GM12878 (cell line): ENCODE measurements around the gene ZFAND2A. TPM values are rescaled to one million over a fixed set of nuclear protein-coding genes. Genes with fewer than 3 reads are reported as not detected.

Experiments
- BHLHE40 ChIP-seq, 2 experiments: fragments of 450-650 bp in 1 of 2; IDR thresholded peaks; 2 replicates each; pipeline ENCODE4 v1.6.1; 2011 to 2017; ENCODE audit warnings: low read depth in 2 of 2, borderline replicate concordance in 1 of 2, improper control_type of control experiment in 1 of 2, low read length in 1 of 2, mild to moderate bottlenecking in 1 of 2
- BRCA1 ChIP-seq: IDR thresholded peaks from 2 replicates; pipeline ENCODE4 v1.6.1; 2011; ENCODE audit warnings: low read depth, low read length, improper control_type of control experiment
- CBX5 ChIP-seq: sonication (generic); IDR thresholded peaks from 2 replicates; pipeline ENCODE4 v1.6.1; 2016; ENCODE audit warnings: low read depth, moderate library complexity, mild to moderate bottlenecking, inconsistent platforms
- HCFC1 ChIP-seq: fragments of 150-350 bp; IDR thresholded peaks from 2 replicates; pipeline ENCODE4 v1.6.1; 2014; ENCODE audit warnings: low read length
- IKZF1 ChIP-seq: fragments of 450-650 bp; conservative IDR thresholded peaks from 2 replicates; pipeline ENCODE4 v1.6.1; 2017; ENCODE audit warnings: antibody characterized with exemption, mild to moderate bottlenecking
- MXI1 ChIP-seq: fragments of 150-350 bp; IDR thresholded peaks from 2 replicates; pipeline ENCODE4 v1.6.1; 2011; ENCODE audit warnings: low read depth, mild to moderate bottlenecking, inconsistent platforms, low read length, improper control_type of control experiment
- MYB ChIP-seq: fragments of 150-350 bp; IDR thresholded peaks from 2 replicates; pipeline ENCODE4 v1.6.1; 2014; ENCODE audit warnings: mild to moderate bottlenecking, low read depth, low read length, borderline replicate concordance
- NFYA ChIP-seq: IDR thresholded peaks from 2 replicates; pipeline ENCODE4 v1.6.1; 2011; ENCODE audit warnings: low read depth, mild to moderate bottlenecking, low read length, improper control_type of control experiment, borderline replicate concordance
- RAD21 ChIP-seq: IDR thresholded peaks from 2 replicates; pipeline ENCODE4 v1.6.1; 2011; ENCODE audit warnings: mild to moderate bottlenecking, low read depth, low read length, moderate library complexity; ENCODE audit not compliant: insufficient read depth
- SIN3A ChIP-seq: IDR thresholded peaks from 2 replicates; pipeline ENCODE4 v1.6.1; 2012; ENCODE audit warnings: low read depth, low read length, improper control_type of control experiment
- TCF3 ChIP-seq: IDR thresholded peaks from 2 replicates; pipeline ENCODE4 v1.6.1; 2012; ENCODE audit warnings: low read depth, mild to moderate bottlenecking, low read length, borderline replicate concordance; ENCODE audit not compliant: insufficient read depth
- ZBED1 ChIP-seq: IDR thresholded peaks from 2 replicates; pipeline ENCODE4 v1.6.1; 2016; ENCODE audit warnings: borderline replicate concordance
- ZNF274 ChIP-seq: IDR thresholded peaks from one replicate; pipeline ENCODE4 v1.8.0; 2011; ENCODE audit not compliant: insufficient read length, insufficient read depth
- ZNF384 ChIP-seq: IDR thresholded peaks from 2 replicates; pipeline ENCODE4 v1.6.1; 2012; ENCODE audit warnings: low read depth, mild to moderate bottlenecking, low read length, improper control_type of control experiment, borderline replicate concordance
- ZNF622 ChIP-seq: fragments of 450-650 bp; IDR thresholded peaks from 2 replicates; pipeline ENCODE4 v1.6.1; 2017; ENCODE audit warnings: mild to moderate bottlenecking, inconsistent platforms
- ZSCAN29 ChIP-seq: fragments of 450-650 bp; IDR thresholded peaks from 2 replicates; pipeline ENCODE4 v1.6.1; 2017; ENCODE audit warnings: mild to moderate bottlenecking, moderate library complexity
- polyA plus RNA-seq, 11 experiments: library from polyadenylated mRNA; depleted of rRNA in 4 of 11; unstranded in 6 of 11; stranded (reverse) in 5 of 11; fragments of >200 nt; fragmentation: Nextera tagmentation in 4 of 11; fragmentation: Illumina TruSeq in 1 of 11; extraction: Ambion mirVana in 4 of 11; extraction: Trizol in 1 of 11; gene quantifications; 1 replicate in 1 of 11; 2 replicates in 10 of 11; pipeline versions ENCODE4 v1.2.1 to v1.2.3, GENCODE V29; 2011 to 2016; ENCODE audit warnings: inconsistent platforms in 2 of 11, missing spikeins in 2 of 11, low read depth in 1 of 11
- total RNA-seq, 4 experiments: library from RNA; depleted of rRNA in 3 of 4; stranded (reverse); fragments of >200 nt in 3 of 4; fragmentation: Illumina TruSeq in 1 of 4; extraction: Trizol in 1 of 4; gene quantifications; 2 replicates each; pipeline versions ENCODE4 v1.2.1 to v1.2.3, GENCODE V29; 2013 to 2021
- TF ChIP-seq, protein P1 (sequence below): fragments of 450-650 bp; formaldehyde crosslinking; IDR thresholded peaks from 2 replicates; pipeline ENCODE4 v1.5.0; 2022; ENCODE audit warnings: mild to moderate bottlenecking, missing genetic modification characterization
- TF ChIP-seq, protein P2 (sequence below): fragments of 450-650 bp; IDR thresholded peaks from 2 replicates; pipeline ENCODE4 v1.6.1; 2016; ENCODE audit warnings: mild to moderate bottlenecking, moderate library complexity, borderline replicate concordance
- TF ChIP-seq, protein P3 (sequence below), 3 experiments: IDR thresholded peaks in 2 of 3; conservative IDR thresholded peaks in 1 of 3; 2 replicates each; pipeline ENCODE4 v1.5.1; 2011; ENCODE audit warnings: low read depth in 3 of 3, low read length in 3 of 3, mild to moderate bottlenecking in 3 of 3, control low read depth in 2 of 3, moderate library complexity in 2 of 3, inconsistent platforms in 1 of 3, mixed read lengths in 1 of 3; ENCODE audit not compliant: control insufficient read depth in 2 of 3, insufficient read depth in 1 of 3; ENCODE audit errors: extremely low read depth in 1 of 3
- TF ChIP-seq, protein P4 (sequence below): fragments of 450-650 bp; IDR thresholded peaks from 2 replicates; pipeline ENCODE4 v1.6.1; 2016; ENCODE audit warnings: mild to moderate bottlenecking

The ZFAND2A gene
- total and polyA plus RNA-seq, 10 of the 15 experiments (the other 5 are each of a cell fraction or from before 2014, with no cell fraction given) = 14.8 to 39.9 (median 20.8) TPM

DNA sequence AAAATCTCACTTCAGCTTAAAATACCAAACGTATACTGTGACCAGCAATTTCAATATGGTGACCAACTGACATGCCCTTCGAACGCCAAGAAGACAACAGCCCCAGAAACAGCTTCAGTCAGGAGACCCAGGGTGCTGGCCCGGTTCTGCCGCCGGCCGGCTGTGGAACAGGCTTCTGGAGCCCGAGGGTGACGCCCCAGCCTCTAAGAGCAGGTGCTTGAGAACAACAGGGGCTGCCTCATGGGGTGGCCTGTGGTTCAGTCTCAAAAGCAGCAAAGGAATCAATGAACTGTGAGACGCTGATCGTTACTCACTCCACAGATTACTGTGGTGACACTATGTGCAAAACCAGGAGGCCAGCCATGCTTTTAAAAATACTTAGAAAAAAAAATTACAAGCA is 54.8 kb downstream of the ZFAND2A start (continued):
- 0 out of 2 replicates have a peak, but pooled peaks have one; percentile 18 for TF ChIP-seq IKZF1
- no peak; the same call in 1 of the 2 replicates for TF ChIP-seq ZNF384
- TF ChIP-seq, protein P1, sequence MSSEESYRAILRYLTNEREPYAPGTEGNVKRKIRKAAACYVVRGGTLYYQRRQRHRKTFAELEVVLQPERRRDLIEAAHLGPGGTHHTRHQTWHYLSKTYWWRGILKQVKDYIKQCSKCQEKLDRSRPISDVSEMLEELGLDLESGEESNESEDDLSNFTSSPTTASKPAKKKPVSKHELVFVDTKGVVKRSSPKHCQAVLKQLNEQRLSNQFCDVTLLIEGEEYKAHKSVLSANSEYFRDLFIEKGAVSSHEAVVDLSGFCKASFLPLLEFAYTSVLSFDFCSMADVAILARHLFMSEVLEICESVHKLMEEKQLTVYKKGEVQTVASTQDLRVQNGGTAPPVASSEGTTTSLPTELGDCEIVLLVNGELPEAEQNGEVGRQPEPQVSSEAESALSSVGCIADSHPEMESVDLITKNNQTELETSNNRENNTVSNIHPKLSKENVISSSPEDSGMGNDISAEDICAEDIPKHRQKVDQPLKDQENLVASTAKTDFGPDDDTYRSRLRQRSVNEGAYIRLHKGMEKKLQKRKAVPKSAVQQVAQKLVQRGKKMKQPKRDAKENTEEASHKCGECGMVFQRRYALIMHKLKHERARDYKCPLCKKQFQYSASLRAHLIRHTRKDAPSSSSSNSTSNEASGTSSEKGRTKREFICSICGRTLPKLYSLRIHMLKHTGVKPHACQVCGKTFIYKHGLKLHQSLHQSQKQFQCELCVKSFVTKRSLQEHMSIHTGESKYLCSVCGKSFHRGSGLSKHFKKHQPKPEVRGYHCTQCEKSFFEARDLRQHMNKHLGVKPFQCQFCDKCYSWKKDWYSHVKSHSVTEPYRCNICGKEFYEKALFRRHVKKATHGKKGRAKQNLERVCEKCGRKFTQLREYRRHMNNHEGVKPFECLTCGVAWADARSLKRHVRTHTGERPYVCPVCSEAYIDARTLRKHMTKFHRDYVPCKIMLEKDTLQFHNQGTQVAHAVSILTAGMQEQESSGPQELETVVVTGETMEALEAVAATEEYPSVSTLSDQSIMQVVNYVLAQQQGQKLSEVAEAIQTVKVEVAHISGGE (CRISPR knock-in tag) = no peak
- peak in 1 of 2 experiments; percentile 50; a peak in 1 of 4 replicates for TF ChIP-seq BHLHE40 (IDR thresholded peaks at IDR 0.05; ENCODE audit: borderline replicate concordance in 1 of 2, low read depth in 2 of 2, low read length in 1 of 2)
- TF ChIP-seq, protein P2, sequence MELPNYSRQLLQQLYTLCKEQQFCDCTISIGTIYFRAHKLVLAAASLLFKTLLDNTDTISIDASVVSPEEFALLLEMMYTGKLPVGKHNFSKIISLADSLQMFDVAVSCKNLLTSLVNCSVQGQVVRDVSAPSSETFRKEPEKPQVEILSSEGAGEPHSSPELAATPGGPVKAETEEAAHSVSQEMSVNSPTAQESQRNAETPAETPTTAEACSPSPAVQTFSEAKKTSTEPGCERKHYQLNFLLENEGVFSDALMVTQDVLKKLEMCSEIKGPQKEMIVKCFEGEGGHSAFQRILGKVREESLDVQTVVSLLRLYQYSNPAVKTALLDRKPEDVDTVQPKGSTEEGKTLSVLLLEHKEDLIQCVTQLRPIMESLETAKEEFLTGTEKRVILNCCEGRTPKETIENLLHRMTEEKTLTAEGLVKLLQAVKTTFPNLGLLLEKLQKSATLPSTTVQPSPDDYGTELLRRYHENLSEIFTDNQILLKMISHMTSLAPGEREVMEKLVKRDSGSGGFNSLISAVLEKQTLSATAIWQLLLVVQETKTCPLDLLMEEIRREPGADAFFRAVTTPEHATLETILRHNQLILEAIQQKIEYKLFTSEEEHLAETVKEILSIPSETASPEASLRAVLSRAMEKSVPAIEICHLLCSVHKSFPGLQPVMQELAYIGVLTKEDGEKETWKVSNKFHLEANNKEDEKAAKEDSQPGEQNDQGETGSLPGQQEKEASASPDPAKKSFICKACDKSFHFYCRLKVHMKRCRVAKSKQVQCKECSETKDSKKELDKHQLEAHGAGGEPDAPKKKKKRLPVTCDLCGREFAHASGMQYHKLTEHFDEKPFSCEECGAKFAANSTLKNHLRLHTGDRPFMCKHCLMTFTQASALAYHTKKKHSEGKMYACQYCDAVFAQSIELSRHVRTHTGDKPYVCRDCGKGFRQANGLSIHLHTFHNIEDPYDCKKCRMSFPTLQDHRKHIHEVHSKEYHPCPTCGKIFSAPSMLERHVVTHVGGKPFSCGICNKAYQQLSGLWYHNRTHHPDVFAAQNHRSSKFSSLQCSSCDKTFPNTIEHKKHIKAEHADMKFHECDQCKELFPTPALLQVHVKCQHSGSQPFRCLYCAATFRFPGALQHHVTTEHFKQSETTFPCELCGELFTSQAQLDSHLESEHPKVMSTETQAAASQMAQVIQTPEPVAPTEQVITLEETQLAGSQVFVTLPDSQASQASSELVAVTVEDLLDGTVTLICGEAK = no peak
- no peak for TF ChIP-seq ZNF274
- TF ChIP-seq RAD21 = no peak
- no peak for TF ChIP-seq TCF3
- TF ChIP-seq HCFC1 = no peak
- TF ChIP-seq CBX5 = no peak
- no peak for TF ChIP-seq SIN3A
- TF ChIP-seq, protein P3, sequence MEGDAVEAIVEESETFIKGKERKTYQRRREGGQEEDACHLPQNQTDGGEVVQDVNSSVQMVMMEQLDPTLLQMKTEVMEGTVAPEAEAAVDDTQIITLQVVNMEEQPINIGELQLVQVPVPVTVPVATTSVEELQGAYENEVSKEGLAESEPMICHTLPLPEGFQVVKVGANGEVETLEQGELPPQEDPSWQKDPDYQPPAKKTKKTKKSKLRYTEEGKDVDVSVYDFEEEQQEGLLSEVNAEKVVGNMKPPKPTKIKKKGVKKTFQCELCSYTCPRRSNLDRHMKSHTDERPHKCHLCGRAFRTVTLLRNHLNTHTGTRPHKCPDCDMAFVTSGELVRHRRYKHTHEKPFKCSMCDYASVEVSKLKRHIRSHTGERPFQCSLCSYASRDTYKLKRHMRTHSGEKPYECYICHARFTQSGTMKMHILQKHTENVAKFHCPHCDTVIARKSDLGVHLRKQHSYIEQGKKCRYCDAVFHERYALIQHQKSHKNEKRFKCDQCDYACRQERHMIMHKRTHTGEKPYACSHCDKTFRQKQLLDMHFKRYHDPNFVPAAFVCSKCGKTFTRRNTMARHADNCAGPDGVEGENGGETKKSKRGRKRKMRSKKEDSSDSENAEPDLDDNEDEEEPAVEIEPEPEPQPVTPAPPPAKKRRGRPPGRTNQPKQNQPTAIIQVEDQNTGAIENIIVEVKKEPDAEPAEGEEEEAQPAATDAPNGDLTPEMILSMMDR (IDR thresholded peaks at IDR 0.05 in 2 of 3, conservative IDR thresholded peaks at IDR 0.05 in 1 of 3; ENCODE audit: control insufficient read depth in 2 of 3, extremely low read depth in 1 of 3, insufficient read depth in 1 of 3, low read depth in 3 of 3, low read length in 3 of 3) = no peak
- TF ChIP-seq ZBED1 = no peak
- TF ChIP-seq BRCA1 = no peak
- TF ChIP-seq ZSCAN29 = no peak
- no peak for TF ChIP-seq ZNF622
- TF ChIP-seq, protein P4, sequence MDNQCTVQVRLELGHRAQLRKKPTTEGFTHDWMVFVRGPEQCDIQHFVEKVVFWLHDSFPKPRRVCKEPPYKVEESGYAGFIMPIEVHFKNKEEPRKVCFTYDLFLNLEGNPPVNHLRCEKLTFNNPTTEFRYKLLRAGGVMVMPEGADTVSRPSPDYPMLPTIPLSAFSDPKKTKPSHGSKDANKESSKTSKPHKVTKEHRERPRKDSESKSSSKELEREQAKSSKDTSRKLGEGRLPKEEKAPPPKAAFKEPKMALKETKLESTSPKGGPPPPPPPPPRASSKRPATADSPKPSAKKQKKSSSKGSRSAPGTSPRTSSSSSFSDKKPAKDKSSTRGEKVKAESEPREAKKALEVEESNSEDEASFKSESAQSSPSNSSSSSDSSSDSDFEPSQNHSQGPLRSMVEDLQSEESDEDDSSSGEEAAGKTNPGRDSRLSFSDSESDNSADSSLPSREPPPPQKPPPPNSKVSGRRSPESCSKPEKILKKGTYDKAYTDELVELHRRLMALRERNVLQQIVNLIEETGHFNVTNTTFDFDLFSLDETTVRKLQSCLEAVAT = no peak
- TF ChIP-seq MYB = no peak
- TF ChIP-seq MXI1 = 0 out of 2 replicates have a peak, but pooled peaks have one; percentile 23
- no peak for TF ChIP-seq NFYA
